GM18502 (cell line): ENCODE data around the gene TMEM158.

ENCODE experiments used
- ATAC-seq: cut with Tn5 transposase; IDR thresholded peaks from one replicate; pipeline ENCODE4 v1.9.1; 2021; ENCODE audit warnings: mild to moderate bottlenecking; ENCODE audit not compliant: unreplicated experiment, poor library complexity

TMEM158 gene

DNA sequence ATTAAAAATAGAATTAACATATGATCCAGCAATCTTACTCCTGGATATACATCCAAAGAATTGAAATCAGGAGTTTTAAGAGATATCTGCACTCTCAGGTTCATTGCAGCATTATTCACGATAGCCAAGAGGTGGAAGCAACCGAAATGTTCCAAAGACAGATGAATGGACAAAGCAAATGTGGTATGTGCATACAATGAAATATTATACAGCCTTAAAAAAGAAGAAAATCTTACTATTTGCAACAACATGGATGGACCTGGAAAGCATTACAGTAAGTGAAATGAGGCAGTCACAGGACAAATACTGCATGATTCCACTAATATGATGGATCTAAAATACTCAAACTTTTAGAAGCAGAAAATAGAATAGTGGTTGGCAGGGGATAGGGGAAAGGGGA, 9.3 kb upstream of the TMEM158 start:
- ATAC-seq = no peak

- ATAC-seq = no peak
Measured at GRCh38 chr3:45234250-45234649, 8.2 kb upstream of the TMEM158 start.

GRCh38 chr3:45232521-45232920, 6.4 kb upstream of the TMEM158 start:
- ATAC-seq = no peak

- ATAC-seq = no peak
Measured at GRCh38 chr3:45227946-45228345, 1.9 kb upstream of the TMEM158 start.

GRCh38 chr3:45227071-45227820, 1.2 kb upstream of the TMEM158 start:
- ATAC-seq = no peak

GRCh38 chr3:45225465-45226205, 452 bp downstream of the TMEM158 start:
- ATAC-seq = peak; percentile 42

GRCh38 chr3:45224824-45225464, 1.1 kb downstream of the TMEM158 start:
- peak; percentile 24 for ATAC-seq

GRCh38 chr3:45223889-45224727, 2.0 kb downstream of the TMEM158 start:
- ATAC-seq = no peak

DNA sequence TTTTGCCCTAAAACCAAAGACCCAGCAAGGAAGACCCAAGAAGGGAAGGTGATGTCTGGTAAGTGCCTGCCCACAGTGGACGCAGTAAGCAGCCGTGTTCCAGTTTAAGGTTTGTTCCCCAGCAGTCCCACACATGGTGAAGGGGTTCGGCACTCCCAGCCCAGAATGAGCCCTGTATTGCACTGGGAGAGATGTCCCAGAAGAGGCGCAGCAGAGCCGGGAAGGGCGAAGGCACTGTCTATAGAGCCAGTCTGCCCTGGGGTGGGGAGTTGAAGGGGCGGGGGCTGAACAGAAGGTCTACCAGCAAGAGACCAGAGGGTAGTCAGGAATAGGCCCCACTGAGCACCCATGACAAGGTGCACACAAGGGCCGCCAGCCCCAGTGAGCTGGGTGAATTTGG, 6.4 kb downstream of the TMEM158 start:
- no peak for ATAC-seq

DNA sequence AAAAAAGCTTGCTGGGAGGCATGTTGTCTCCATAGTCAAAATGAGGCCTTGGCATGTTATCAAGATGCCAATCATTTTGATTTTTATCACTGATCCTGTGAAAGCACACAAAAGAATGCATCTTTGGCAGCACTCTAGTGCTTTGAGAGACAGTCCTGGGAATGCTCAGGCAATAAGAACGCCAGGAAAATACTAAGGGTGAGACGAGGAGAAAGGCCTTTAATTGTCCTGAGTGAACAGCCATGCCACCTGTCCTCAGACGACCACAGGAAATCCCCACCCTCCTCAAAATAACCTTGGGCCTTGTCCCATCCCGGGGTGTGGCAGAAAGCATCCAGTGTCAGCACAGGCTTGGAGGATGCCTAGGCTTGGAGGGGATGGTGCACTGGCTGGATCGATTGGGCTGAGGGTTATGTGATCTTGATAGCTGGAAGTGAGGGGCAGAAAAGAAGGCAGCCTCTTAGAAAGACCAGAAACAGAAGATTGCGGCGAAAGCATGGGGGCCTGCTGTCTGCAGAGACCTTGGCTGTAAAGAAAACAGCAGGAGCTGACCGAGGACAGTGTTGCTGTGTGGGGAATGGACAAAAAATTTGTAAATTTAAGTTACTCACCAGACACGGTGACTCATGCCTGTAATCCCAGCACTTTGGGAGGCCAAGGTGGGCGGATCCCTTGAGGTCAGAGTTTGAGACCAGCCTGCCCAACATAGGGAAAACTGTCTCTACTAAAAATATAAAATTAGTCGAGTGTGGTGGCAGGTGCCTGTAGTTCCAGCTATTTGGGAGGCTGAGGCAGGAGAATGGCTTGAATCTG, 7.3 kb downstream of the TMEM158 start:
- no peak for ATAC-seq

- ATAC-seq = no peak
Measured at GRCh38 chr3:45216021-45216609, 10.0 kb downstream of the TMEM158 start.

DNA sequence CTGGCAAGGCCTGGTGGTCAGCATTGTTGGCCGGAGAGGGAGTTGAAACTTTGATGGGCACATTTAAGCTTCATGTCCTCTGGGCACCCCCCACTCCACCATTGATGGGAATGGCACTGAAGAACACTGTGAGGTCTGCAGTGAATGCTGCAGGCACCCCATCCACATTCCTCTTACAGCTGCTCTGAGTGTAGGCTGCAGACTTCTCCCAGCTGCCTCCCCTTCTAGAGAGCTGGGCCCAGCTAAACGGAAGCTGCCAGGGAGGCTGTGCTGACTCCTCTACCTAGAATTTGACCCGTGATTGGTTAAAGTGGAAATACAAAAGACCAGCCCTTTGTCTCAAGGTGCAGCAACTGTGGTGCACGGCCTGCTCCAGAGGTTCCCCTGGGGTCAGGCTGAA, 10.6 kb downstream of the TMEM158 start:
- no peak for ATAC-seq

DNA sequence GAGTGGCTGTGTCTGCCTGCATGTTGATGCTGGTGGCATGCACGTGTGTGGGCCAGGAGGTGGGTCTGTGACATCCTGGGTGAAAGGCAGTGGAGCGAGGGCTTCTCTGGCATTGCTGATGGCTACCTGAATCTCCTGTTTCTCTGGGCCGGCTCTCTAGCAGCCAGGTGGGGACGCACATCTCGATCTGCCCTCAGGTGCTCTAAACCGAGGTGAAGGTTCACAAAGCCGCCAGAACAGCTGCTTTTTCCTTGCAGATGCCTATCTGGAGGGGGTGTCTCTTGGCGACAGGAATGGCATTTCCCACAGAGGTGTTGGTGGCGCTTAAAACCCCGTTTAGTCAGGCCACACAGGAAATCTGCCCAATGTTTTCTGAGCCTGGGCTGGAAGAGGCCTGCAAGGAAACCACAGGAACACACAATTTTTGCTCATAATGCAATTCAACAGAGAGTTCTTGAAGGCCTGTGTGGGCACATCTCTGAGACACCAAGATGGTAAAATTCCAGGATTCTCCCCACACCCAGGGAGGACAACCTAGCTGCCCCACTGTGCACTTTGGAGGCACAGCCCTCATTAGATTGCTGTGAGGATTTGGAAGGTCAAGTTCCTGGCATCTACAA, 11.9 kb downstream of the TMEM158 start:
- no peak for ATAC-seq

DNA sequence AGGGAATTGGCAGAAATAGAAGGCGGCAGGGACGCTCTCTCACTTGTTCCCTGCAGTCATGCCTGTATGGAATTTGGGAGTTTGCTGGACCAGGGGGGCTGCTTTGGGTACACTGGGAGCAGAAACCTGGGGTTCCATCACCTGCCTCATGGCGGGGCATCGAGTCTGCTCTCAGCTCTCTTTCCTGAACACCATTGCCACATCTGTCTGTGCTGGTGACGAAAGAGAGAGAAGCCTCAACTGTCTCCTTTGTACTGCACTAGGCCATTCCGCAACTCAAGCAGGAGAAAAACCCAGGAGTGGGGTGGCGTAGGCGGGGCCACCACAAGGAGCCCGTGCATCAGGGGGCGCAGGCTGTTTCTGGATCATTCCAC, 14.0 kb downstream of the TMEM158 start:
- no peak for ATAC-seq

GRCh38 chr3:45211466-45212094, 14.5 kb downstream of the TMEM158 start:
- no peak for ATAC-seq

- no peak for ATAC-seq
Measured at GRCh38 chr3:45210308-45211041, 15.6 kb downstream of the TMEM158 start.

GRCh38 chr3:45209526-45209925, 16.6 kb downstream of the TMEM158 start:
- ATAC-seq = no peak

GRCh38 chr3:45208586-45208985, 17.5 kb downstream of the TMEM158 start:
- ATAC-seq = no peak
